HepG2 (cell line): Measurements from ENCODE around the gene EPSTI1. TPM values are rescaled to one million over a fixed set of nuclear protein-coding genes. Genes with fewer than 3 reads are reported as not detected.

Experiments
- ATAC-seq: fragments of 200-7000 bp; cut with Tn5 transposase; 3 replicates; pipeline ENCODE4 v1.9.1; 2020; ENCODE audit warnings: mild to moderate bottlenecking, moderate library complexity
- BruUV-seq: library from RNA; stranded (reverse); fragments of 400-500 nt; replicated peaks from 2 replicates; lab custom pipeline; 2021; lab: Mats Ljungman, UMichigan
- CTCF ChIA-PET: fragments of 300-600 bp; formaldehyde crosslinking; extraction: SDS; loops from one replicate; lab custom pipeline; 2021; ENCODE audit warnings: low total read pairs, inconsistent platforms, low intra/inter-chr PET ratio; lab: Yijun Ruan, JAX
- POLR2A ChIA-PET: fragments of 350-600 bp; sonication (Branson Sonifier 250); formaldehyde crosslinking; loops from one replicate; lab custom pipeline; 2020; ENCODE audit warnings: antibody characterized with exemption, inconsistent platforms; lab: Yijun Ruan, JAX
- DNase-seq: peaks from one replicate; pipeline ENCODE4 v3.0.0-alpha.2; 2015; ENCODE audit warnings: low spot score
- FAIRE-seq: peaks from 3 replicates; lab custom pipeline; 2011; peaks lifted over from hg19 to GRCh38; lab: Jason Lieb, UNC
- H2AFZ ChIP-seq: one replicate; pipeline ENCODE4 v1.6.1; 2011; ENCODE audit warnings: low read length, inconsistent platforms
- H3K27ac ChIP-seq: fragments of 300-600 bp; 3 replicates; pipeline ENCODE4 v1.8.0; 2011; ENCODE audit warnings: mixed run types, mild to moderate bottlenecking, mixed read lengths, low read length, inconsistent platforms; ENCODE audit not compliant: insufficient read depth; ENCODE audit errors: extremely low read length
- H3K27me3 ChIP-seq, 2 experiments: fragments of 200-600 bp in 1 of 2; 2 replicates in 1 of 2; 3 replicates in 1 of 2; pipeline versions ENCODE4 v1.6.0 to v1.8.0; 2011; ENCODE audit warnings: low read length in 2 of 2, mild to moderate bottlenecking in 2 of 2, moderate library complexity in 2 of 2, inconsistent platforms in 1 of 2; ENCODE audit not compliant: insufficient read depth in 2 of 2, control insufficient read depth in 1 of 2
- H3K36me3 ChIP-seq, 2 experiments: fragments of 200-600 bp in 1 of 2; replicated peaks in 1 of 2; 2 replicates in 1 of 2; 3 replicates in 1 of 2; pipeline versions ENCODE4 v1.5.1 to v1.8.0; 2011; ENCODE audit warnings: low read length in 2 of 2, inconsistent platforms in 1 of 2; ENCODE audit not compliant: insufficient read depth in 2 of 2, control insufficient read depth in 1 of 2
- H3K4me1 ChIP-seq: 2 replicates; pipeline ENCODE4 v1.5.1; 2012; ENCODE audit warnings: low read length, inconsistent platforms; ENCODE audit not compliant: insufficient read depth
- H3K4me2 ChIP-seq: 2 replicates; pipeline ENCODE4 v1.6.0; 2011; ENCODE audit warnings: low read depth, low read length, inconsistent platforms
- H3K4me3 ChIP-seq, 3 experiments: fragments of 200-600 bp in 1 of 3; sonication (generic), shearing (Covaris generic) in 1 of 3; replicated peaks in 1 of 3; 2 replicates each; pipeline ENCODE4 v1.5.1; 2011 to 2016; ENCODE audit warnings: low read length in 3 of 3, inconsistent platforms in 2 of 3, low read depth in 2 of 3, mild to moderate bottlenecking in 2 of 3, control low read depth in 1 of 3, mixed read lengths in 1 of 3; ENCODE audit not compliant: insufficient read depth in 1 of 3
- H3K79me2 ChIP-seq: one replicate; pipeline ENCODE4 v1.6.1; 2011; ENCODE audit warnings: low read length, inconsistent platforms; ENCODE audit not compliant: insufficient read depth
- H3K9ac ChIP-seq: 2 replicates; pipeline ENCODE4 v1.6.0; 2011; ENCODE audit warnings: mild to moderate bottlenecking, low read depth, low read length, inconsistent platforms; ENCODE audit not compliant: insufficient read depth
- H3K9me3 ChIP-seq: 2 replicates; pipeline ENCODE4 v1.5.1; 2012; ENCODE audit warnings: mild to moderate bottlenecking, low read length
- H4K20me1 ChIP-seq: 2 replicates; pipeline ENCODE4 v1.6.0; 2011; ENCODE audit warnings: inconsistent platforms, mild to moderate bottlenecking, low read length, moderate library complexity; ENCODE audit not compliant: insufficient read depth
- NFKBIZ ChIP-seq: IDR thresholded peaks from 2 replicates; pipeline ENCODE4 v1.6.1; 2018; ENCODE audit warnings: missing genetic modification reagents, missing compliant biosample characterization
- NFYB ChIP-seq: sonication (generic); formaldehyde crosslinking; IDR thresholded peaks from 2 replicates; pipeline ENCODE4 v1.4.0; 2020; ENCODE audit warnings: missing genetic modification reagents
- PREB ChIP-seq: sonication (generic); formaldehyde crosslinking; IDR thresholded peaks from 2 replicates; pipeline ENCODE4 v1.4.0; 2020; ENCODE audit warnings: missing genetic modification reagents
- THAP11 ChIP-seq: IDR thresholded peaks from 2 replicates; pipeline ENCODE4 v1.6.1; 2016; ENCODE audit warnings: missing biosample characterization, missing genetic modification reagents
- THRA ChIP-seq: sonication (generic); formaldehyde crosslinking; IDR thresholded peaks from 2 replicates; pipeline ENCODE4 v1.4.0; 2020; ENCODE audit warnings: missing genetic modification reagents, borderline replicate concordance
- ZC3H13 ChIP-seq: sonication (generic); formaldehyde crosslinking; IDR thresholded peaks from 2 replicates; pipeline ENCODE4 v1.8.1; 2023; ENCODE audit warnings: mild to moderate bottlenecking, missing genetic modification reagents, moderate library complexity
- WGBS: methylation state at CpG from one replicate; pipeline ENCODE4 v1.1.6; 2017; ENCODE audit warnings: low lambda C conversion rate; 5-methylcytosine and 5-hydroxymethylcytosine counted together
- in situ Hi-C: cut with HindIII; loops from 2 replicates; pipeline ENCODE4 v1.10.0; 2017; ENCODE audit warnings: low pct_unique_long_range_greater_than_20kb; ENCODE audit not compliant: extremely low pct_ligation_motif_present
- intact Hi-C: fragments of 100-400 bp; cut with micrococcal nuclease; formaldehyde crosslinking; loops from one replicate; pipeline ENCODE4 v1.10.0; 2022; ENCODE audit not compliant: unreplicated experiment
- polyA plus RNA-seq, 8 experiments: library from polyadenylated mRNA; depleted of rRNA in 3 of 8; stranded (reverse) in 7 of 8; unstranded in 1 of 8; fragments of >200 nt; fragmentation: Illumina TruSeq in 4 of 8; extraction: Trizol in 4 of 8; gene quantifications; 2 replicates each; pipeline versions ENCODE4 v1.2.1 to v1.2.3, GENCODE V29; 2011 to 2016; ENCODE audit warnings: low read depth in 4 of 8, missing spikeins in 1 of 8, mixed read lengths in 1 of 8; ENCODE audit not compliant: insufficient read depth in 1 of 8
- total RNA-seq, 5 experiments: library from RNA; depleted of rRNA; stranded (reverse); fragments of >200 nt; fragmentation: Illumina TruSeq; extraction: Trizol; gene quantifications; 2 replicates each; pipeline ENCODE4 v1.2.3, GENCODE V29; 2016; ENCODE audit warnings: low read depth in 1 of 5

The EPSTI1 gene
- total and polyA plus RNA-seq, 2 of the 13 experiments (the other 11 are each of a cell fraction or from before 2014, with no cell fraction given), result 0.03 TPM; not detected in 1

GRCh38 chr13:42878721-42879120 lies 113.3 kb downstream of the EPSTI1 start:
- H3K27me3 ChIP-seq, result no peaks in the 10 kb centered on the region; a peak in 1 of 5 replicates
- TF ChIP-seq PREB (CRISPR knock-in tag), result no peak
- TF ChIP-seq NFKBIZ (CRISPR knock-in tag), result no peak
- TF ChIP-seq ZC3H13 (CRISPR knock-in tag), result no peak
- TF ChIP-seq THAP11 (CRISPR knock-in tag), result no peak
- TF ChIP-seq THRA (CRISPR knock-in tag), result no peak
- no peak for TF ChIP-seq NFYB
- ChIA-PET POLR2A (no interaction called here), CTCF (no interaction called here)
- intact Hi-C loops, result no loop called here
- H3K4me3 ChIP-seq, result no peak overlapping the region
- no peak overlapping the region for H3K9ac ChIP-seq
- no peaks in the 10 kb centered on the region for H4K20me1 ChIP-seq
- BruUV-seq, result no TSS peak
- FAIRE-seq (no peak), DNase-seq (no peak), ATAC-seq (no peak)
- no peak overlapping the region for H3K27ac ChIP-seq
- H2AFZ ChIP-seq, result no peak overlapping the region
- in situ Hi-C loops, result no loop called here
- H3K36me3 ChIP-seq, result no peaks in the 10 kb centered on the region
- no peak overlapping the region for H3K4me2 ChIP-seq
- no peaks in the 10 kb centered on the region for H3K79me2 ChIP-seq
- no peaks in the 10 kb centered on the region for H3K9me3 ChIP-seq
- no peaks in the 10 kb centered on the region for H3K4me1 ChIP-seq
- 3% methylated on average over 3 of the region's 3 CpGs for WGBS
